GM21723 (cell line): ENCODE results near the gene B4GALT1.
"Not testable (repeated sequence)": the region's sequence is repeated elsewhere in the genome, so short reads cannot be mapped to it uniquely, and the experiment has no call there.

ENCODE experiments used
- ATAC-seq: cut with Tn5 transposase; IDR thresholded peaks from one replicate; pipeline ENCODE4 v1.9.1; 2021; ENCODE audit warnings: mild to moderate bottlenecking, moderate library complexity; ENCODE audit not compliant: unreplicated experiment

The B4GALT1 gene

GRCh38 chr9:33185406-33185805 lies 18.3 kb upstream of the B4GALT1 start:
- ATAC-seq = no peak

GRCh38 chr9:33184963-33185362 lies 17.8 kb upstream of the B4GALT1 start:
- ATAC-seq = no peak

GRCh38 chr9:33182519-33182918 lies 15.4 kb upstream of the B4GALT1 start:
- no peak for ATAC-seq

GRCh38 chr9:33180526-33181184 lies 13.5 kb upstream of the B4GALT1 start:
- ATAC-seq = no peak

- no peak for ATAC-seq
Observed at GRCh38 chr9:33178972-33179697, 12.0 kb upstream of the B4GALT1 start.

DNA sequence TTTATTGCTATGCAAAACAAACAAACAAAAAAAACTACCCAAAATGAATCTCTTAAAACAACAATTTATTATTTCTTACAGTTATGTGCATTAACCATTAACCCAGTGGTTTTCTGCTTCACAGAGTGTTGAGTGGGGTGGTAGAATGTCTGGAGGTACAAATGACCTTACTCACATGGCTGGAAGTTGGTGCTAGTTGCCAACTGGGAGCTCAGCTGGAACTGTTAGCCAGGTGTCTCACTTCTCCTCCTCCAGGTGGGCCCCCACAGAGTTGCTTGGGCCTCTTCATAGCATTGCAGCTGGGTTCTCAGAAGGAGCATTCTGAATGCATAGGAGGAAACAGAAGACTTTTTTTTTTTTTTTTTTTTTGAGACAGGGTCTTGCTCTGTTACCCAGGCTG lies 10.5 kb upstream of the B4GALT1 start:
- peak; percentile 68 for ATAC-seq

DNA sequence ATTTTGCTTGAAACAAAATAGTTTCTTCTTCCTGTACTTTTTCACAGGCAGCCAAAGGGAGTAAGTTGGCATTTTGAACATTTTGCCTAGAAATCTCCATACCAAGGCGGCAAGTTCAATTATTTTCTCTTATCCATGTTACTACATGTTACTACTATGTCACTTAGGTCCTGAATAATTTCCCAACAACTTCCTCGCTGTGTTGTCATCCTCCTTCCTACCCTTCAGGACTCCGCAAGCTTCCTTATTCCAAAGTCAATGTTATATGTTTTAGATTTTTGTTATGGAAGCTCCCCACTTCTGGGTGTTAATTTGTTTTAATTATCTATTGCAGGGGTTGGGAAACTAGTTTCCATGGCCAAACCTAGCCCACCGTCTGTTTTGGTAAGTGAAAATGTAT lies 9.9 kb upstream of the B4GALT1 start:
- no peak for ATAC-seq

GRCh38 chr9:33175649-33176325 lies 8.7 kb upstream of the B4GALT1 start:
- no peak for ATAC-seq

GRCh38 chr9:33172256-33173238 lies 5.4 kb upstream of the B4GALT1 start:
- ATAC-seq = no peak

GRCh38 chr9:33170464-33171415 lies 3.6 kb upstream of the B4GALT1 start:
- no peak for ATAC-seq

GRCh38 chr9:33168941-33169544 lies 1.9 kb upstream of the B4GALT1 start:
- no peak for ATAC-seq

- ATAC-seq = peak; percentile 1
Observed at GRCh38 chr9:33167972-33168461, 881 bp upstream of the B4GALT1 start.

DNA sequence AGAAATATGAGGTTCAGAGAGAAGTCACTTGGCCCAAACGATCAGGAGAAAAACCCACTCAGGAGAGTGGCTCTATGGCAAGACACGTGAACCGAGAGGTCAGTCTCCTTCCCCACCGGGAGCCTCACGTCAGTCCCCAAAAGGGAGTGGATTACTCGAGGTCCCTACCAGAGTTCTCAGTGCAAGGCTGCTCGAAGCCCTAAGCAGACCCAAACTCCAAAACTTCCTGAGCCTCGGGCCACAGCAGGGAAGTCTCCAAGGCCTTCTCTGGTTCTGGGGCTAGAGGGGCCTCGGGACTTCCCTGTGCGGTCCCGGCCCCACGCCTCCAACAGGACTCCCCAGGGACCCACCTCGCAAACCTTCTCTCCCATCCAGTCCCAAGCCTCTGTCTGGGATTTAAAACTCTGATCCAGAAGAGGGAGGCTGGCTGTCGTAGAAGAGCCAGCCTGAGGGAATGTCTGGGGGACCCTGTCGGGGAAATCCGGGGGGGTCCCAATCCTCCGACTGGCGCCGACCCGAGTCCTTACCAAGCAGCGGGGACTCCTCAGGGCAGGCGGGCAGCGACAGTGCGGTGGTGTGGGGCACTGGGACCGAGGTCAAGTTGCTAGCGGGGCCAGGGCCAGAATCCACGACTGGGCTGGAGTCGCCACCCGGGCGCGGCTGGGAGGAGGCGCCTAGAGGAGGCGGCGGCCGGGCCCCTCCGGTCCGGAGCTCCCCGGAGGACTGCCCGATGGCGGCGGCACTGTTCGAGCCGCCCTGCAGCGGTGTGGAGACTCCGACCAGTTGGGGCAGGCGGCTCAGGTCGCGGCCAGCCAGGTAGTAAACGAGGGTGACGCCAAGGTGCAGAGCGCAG lies 679 bp downstream of the B4GALT1 start:
- ATAC-seq = peak; percentile 3

- peak; percentile 16 for ATAC-seq
Observed at GRCh38 chr9:33165263-33166151, 1.6 kb downstream of the B4GALT1 start.

- ATAC-seq = not testable (repeated sequence)
Observed at GRCh38 chr9:33164921-33165262, 2.2 kb downstream of the B4GALT1 start.

DNA sequence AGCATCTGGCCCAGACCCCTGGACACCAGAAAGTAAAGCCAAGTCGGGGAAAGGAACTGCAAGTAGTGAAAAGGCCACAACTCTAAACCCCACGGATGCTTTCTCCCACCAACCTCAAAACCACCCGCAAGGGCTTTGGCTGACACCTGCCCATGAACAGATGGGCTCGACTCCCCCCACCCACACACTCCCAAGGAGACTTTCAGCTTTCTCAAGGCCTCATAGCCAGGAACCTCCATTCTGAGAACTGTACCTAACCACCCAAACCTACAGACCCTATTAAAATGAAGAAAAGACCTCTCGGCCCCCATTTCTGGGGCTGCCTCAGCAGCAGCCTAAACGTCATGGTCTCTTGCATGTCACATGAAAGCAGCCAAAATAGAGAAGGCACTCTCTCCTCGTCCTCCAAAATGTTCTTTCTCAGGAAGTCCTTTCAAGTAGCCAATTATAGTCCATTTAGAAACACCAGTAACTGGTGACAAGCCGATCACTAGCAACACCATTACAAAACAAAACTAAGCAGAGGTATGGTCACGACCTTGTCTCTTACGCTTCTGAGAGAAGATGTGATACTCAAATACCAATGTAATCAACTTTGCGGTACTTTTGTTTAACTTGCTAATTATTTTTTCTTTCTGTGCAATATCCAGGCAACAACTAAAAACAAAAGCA lies 2.9 kb downstream of the B4GALT1 start:
- ATAC-seq = peak; percentile 18
